ENCODE measurements around the gene CARMIL1. TPM values are rescaled to one million over a fixed set of nuclear protein-coding genes. Genes with fewer than 3 reads are reported as not detected.

Gene CARMIL1
- total and polyA plus RNA-seq, 10 of the 15 experiments (the other 5 are each of a cell fraction or from before 2014, with no cell fraction given), result 6.4 to 18.1 (median 10.3) TPM

- TF ChIP-seq POLR2AphosphoS2 (IDR thresholded peaks at IDR 0.05; ENCODE audit: low read depth, low read length), result no peak
These were observed 58.3 kb downstream of the CARMIL1 start (continued) for GRCh38 chr6:25337431-25337830.

GRCh38 chr6:25340431-25341202 lies 61.4 kb downstream of the CARMIL1 start:
- Histone ChIP-seq H4K20me1 (ENCODE audit: control insufficient read depth, insufficient read depth) (no peaks in the 10 kb centered on the region), H3K27me3 (replicated peaks in 1 of 2; ENCODE audit: control insufficient read depth in 2 of 2, insufficient read depth in 2 of 2, low read length in 1 of 2) (0 out of 4 replicates have a peak, but pooled peaks cover 0 to 2% of the 10 kb centered on the region in 2 experiments), H2AFZ (ENCODE audit: control insufficient read depth, low read depth, low read length) (no peak overlapping the region), H3K27ac (ENCODE audit: control insufficient read depth, insufficient read depth) (no peak overlapping the region), H3K9ac (ENCODE audit: control insufficient read depth, insufficient read depth, low read length) (no peak overlapping the region), H3K36me3 (ENCODE audit: control insufficient read depth in 2 of 2, insufficient read depth in 2 of 2, low read length in 1 of 2) (no peaks in the 10 kb centered on the region), H3K9me3 (replicated peaks; ENCODE audit: control insufficient read depth, insufficient read depth, low read length) (no peaks in the 10 kb centered on the region), H3K4me1 (ENCODE audit: control insufficient read depth, insufficient read depth, low read length) (peaks cover 9% of the 10 kb centered on the region), H3K4me2 (ENCODE audit: control insufficient read depth, insufficient read depth) (no peak overlapping the region), H3K79me2 (ENCODE audit: control insufficient read depth, insufficient read depth, low read length) (no peaks in the 10 kb centered on the region; the same call in none of the 2 replicates), H3K4me3 (no peak overlapping the region)
- TSS peak; percentile 30 for BruUV-seq (replicated peaks)
- DNase-seq (ENCODE audit: low read depth, low spot score), result no peak
- WGBS (ENCODE audit: insufficient coverage, insufficient replicate concordance, low lambda C conversion rate, missing lambda C conversion rate), result 26% methylated on average over 6 of the region's 6 CpGs
- RAD21 ChIA-PET (ENCODE audit: unreplicated experiment), result interaction anchor here (0.6 to 2.8 kb wide), 11 partner anchors 10 to 582 kb away, joined by 3 to 15 read pairs (median 3); partner anchors contain the start of gene CARMIL1
- intact Hi-C loops (cut with micrococcal nuclease; ENCODE audit: unreplicated experiment), result no loop called here
- FAIRE-seq, result no peak
- POLR2A ChIA-PET, result interaction anchor here (0.6 to 1.0 kb wide), 5 partner anchors 25 to 64 kb away, joined by 3 to 10 read pairs (median 5); no protein-coding TSS in a partner anchor
- CTCF ChIA-PET, result interaction anchor here (0.5 to 3.2 kb wide), 8 partner anchors 28 to 150 kb away, joined by 3 to 12 read pairs (median 3); no protein-coding TSS in a partner anchor
- ATAC-seq, result peak; percentile 51
- SMC1A ChIA-PET (ENCODE audit: uncharacterized antibody, unreplicated experiment), result interaction anchor here (0.9 to 3.1 kb wide), 10 partner anchors 12 to 150 kb away, joined by 3 to 17 read pairs (median 6); partner anchors contain the start of gene CARMIL1
- in situ Hi-C loops (cut with MboI), result no loop called here
- TF ChIP-seq REST (IDR thresholded peaks at IDR 0.05; ENCODE audit: low read depth, low read length) (no peak), MTA2 (IDR thresholded peaks at IDR 0.05; ENCODE audit: low read depth) (no peak), SUPT20H (IDR thresholded peaks at IDR 0.05; ENCODE audit: borderline replicate concordance, control insufficient read depth, low read depth, low read length) (no peak), USF1 (IDR thresholded peaks at IDR 0.05; ENCODE audit: borderline replicate concordance, extremely low read length, insufficient read depth, low read depth, low read length) (no peak), CBX3 (IDR thresholded peaks at IDR 0.05; ENCODE audit: borderline replicate concordance, low read depth) (no peak), MYB (IDR thresholded peaks at IDR 0.05; ENCODE audit: borderline replicate concordance, low read depth, low read length) (no peak), CHD2 (IDR thresholded peaks at IDR 0.05; ENCODE audit: borderline replicate concordance, low read depth, low read length) (no peak), LARP7 (IDR thresholded peaks at IDR 0.05) (no peak), TCF12 (IDR thresholded peaks at IDR 0.05; ENCODE audit: low read depth, low read length) (no peak), SKIL (IDR thresholded peaks at IDR 0.05; ENCODE audit: low read depth, poor library complexity, severe bottlenecking) (no peak), TBL1XR1 (IDR thresholded peaks at IDR 0.05; ENCODE audit: low read depth, low read length) (no peak), CREM (IDR thresholded peaks at IDR 0.05; ENCODE audit: low read depth) (no peak), BHLHE40 (IDR thresholded peaks at IDR 0.05; ENCODE audit: borderline replicate concordance in 1 of 2, low read depth in 2 of 2, low read length in 1 of 2) (no peak)
